Mesenchymal stem cell (in vitro differentiated cells and primary cell): Measurements from ENCODE around the gene SEL1L2.

Experiments
- DNase-seq: peaks from one replicate; pipeline ENCODE4 v3.0.0-alpha.2; 2013
- H2AFZ ChIP-seq: one replicate; pipeline ENCODE4 v1.6.1; 2013; ENCODE audit warnings: low read depth, mild to moderate bottlenecking, control low read depth, inconsistent platforms, low read length, moderate library complexity
- H2AK5ac ChIP-seq: 2 replicates; pipeline ENCODE4 v1.6.1; 2013; ENCODE audit warnings: low read length, moderate library complexity, mild to moderate bottlenecking, inconsistent platforms; ENCODE audit not compliant: severe bottlenecking
- H2BK120ac ChIP-seq: one replicate; pipeline ENCODE4 v1.6.1; 2013; ENCODE audit warnings: low read depth, mild to moderate bottlenecking, inconsistent platforms, low read length, moderate library complexity
- H2BK12ac ChIP-seq, 2 experiments: one replicate each; pipeline ENCODE4 v1.6.1; 2013; ENCODE audit warnings: inconsistent platforms in 2 of 2, low read length in 2 of 2, mild to moderate bottlenecking in 2 of 2, moderate library complexity in 2 of 2, control low read depth in 1 of 2
- H2BK15ac ChIP-seq: one replicate; pipeline ENCODE4 v1.6.1; 2013; ENCODE audit warnings: mild to moderate bottlenecking, low read depth, inconsistent platforms; ENCODE audit not compliant: poor library complexity, severe bottlenecking
- H2BK5ac ChIP-seq: 2 replicates; pipeline ENCODE4 v1.6.1; 2013; ENCODE audit warnings: low read depth, mild to moderate bottlenecking, low read length, control low read depth, inconsistent platforms; ENCODE audit not compliant: poor library complexity, severe bottlenecking
- H3K14ac ChIP-seq, 2 experiments: one replicate each; pipeline ENCODE4 v1.6.1; 2013; ENCODE audit warnings: inconsistent platforms in 2 of 2, low read length in 2 of 2, control low read depth in 1 of 2, mild to moderate bottlenecking in 1 of 2, moderate library complexity in 1 of 2
- H3K18ac ChIP-seq, 2 experiments: one replicate each; pipeline ENCODE4 v1.6.1; 2013; ENCODE audit warnings: inconsistent platforms in 2 of 2, low read length in 2 of 2, control low read depth in 1 of 2, low read depth in 1 of 2, mild to moderate bottlenecking in 1 of 2
- H3K23ac ChIP-seq, 2 experiments: one replicate each; pipeline ENCODE4 v1.6.1; 2013; ENCODE audit warnings: inconsistent platforms in 2 of 2, low read length in 2 of 2, mild to moderate bottlenecking in 2 of 2, moderate library complexity in 2 of 2, control low read depth in 1 of 2
- H3K27ac ChIP-seq: 2 replicates; pipeline ENCODE4 v1.5.1; 2013; ENCODE audit warnings: mild to moderate bottlenecking, moderate library complexity, low read length, control low read depth, inconsistent platforms; ENCODE audit not compliant: poor library complexity, severe bottlenecking
- H3K27me3 ChIP-seq, 2 experiments: 2 replicates each; pipeline versions ENCODE4 v1.6.1 to v1.7.0; 2013; ENCODE audit warnings: low read length in 2 of 2, mild to moderate bottlenecking in 2 of 2, moderate library complexity in 2 of 2, control low read depth in 1 of 2, inconsistent platforms in 1 of 2; ENCODE audit not compliant: control insufficient read depth in 1 of 2, insufficient read depth in 1 of 2
- H3K36me3 ChIP-seq, 2 experiments: 2 replicates each; pipeline versions ENCODE4 v1.6.1 to v1.7.0; 2013; ENCODE audit warnings: low read length in 2 of 2, control low read depth in 1 of 2, inconsistent platforms in 1 of 2, low read depth in 1 of 2, mild to moderate bottlenecking in 1 of 2; ENCODE audit not compliant: insufficient read depth in 2 of 2, control insufficient read depth in 1 of 2
- H3K4ac ChIP-seq, 2 experiments: one replicate each; pipeline ENCODE4 v1.6.1; 2013; ENCODE audit warnings: inconsistent platforms in 2 of 2, low read length in 2 of 2, mild to moderate bottlenecking in 2 of 2, moderate library complexity in 2 of 2, control low read depth in 1 of 2, low read depth in 1 of 2
- H3K4me1 ChIP-seq: 2 replicates; pipeline ENCODE4 v1.6.1; 2013; ENCODE audit warnings: low read depth, low read length, control low read depth; ENCODE audit not compliant: control insufficient read depth, insufficient read depth
- H3K4me2 ChIP-seq: 2 replicates; pipeline ENCODE4 v1.6.1; 2013; ENCODE audit warnings: low read length, mild to moderate bottlenecking, inconsistent platforms; ENCODE audit not compliant: poor library complexity, severe bottlenecking
- H3K4me3 ChIP-seq, 2 experiments: 2 replicates each; pipeline versions ENCODE4 v1.5.1 to v1.7.0; 2013; ENCODE audit warnings: low read length in 2 of 2, mild to moderate bottlenecking in 2 of 2, control low read depth in 1 of 2, low read depth in 1 of 2; ENCODE audit not compliant: insufficient read depth in 1 of 2
- H3K79me1 ChIP-seq: replicated peaks from 2 replicates; pipeline ENCODE4 v1.6.1; 2013; ENCODE audit warnings: mild to moderate bottlenecking, control low read depth, low read length, inconsistent platforms; ENCODE audit not compliant: poor library complexity, severe bottlenecking
- H3K9ac ChIP-seq: 2 replicates; pipeline ENCODE4 v1.7.0; 2013; ENCODE audit warnings: mild to moderate bottlenecking, low read length, moderate library complexity
- H3K9me3 ChIP-seq: 2 replicates; pipeline ENCODE4 v1.7.0; 2013; ENCODE audit warnings: mild to moderate bottlenecking, low read length; ENCODE audit not compliant: control insufficient read depth
- H4K8ac ChIP-seq: one replicate; pipeline ENCODE4 v1.6.1; 2013; ENCODE audit warnings: inconsistent platforms, mild to moderate bottlenecking, low read length, moderate library complexity
- H4K91ac ChIP-seq: one replicate; pipeline ENCODE4 v1.6.1; 2013; ENCODE audit warnings: mild to moderate bottlenecking, low read length, inconsistent platforms
- WGBS: methylation state at CpG from one replicate; pipeline ENCODE4 v1.1.7; 2013; ENCODE audit warnings: mixed read lengths; 5-methylcytosine and 5-hydroxymethylcytosine counted together

SEL1L2 gene

DNA sequence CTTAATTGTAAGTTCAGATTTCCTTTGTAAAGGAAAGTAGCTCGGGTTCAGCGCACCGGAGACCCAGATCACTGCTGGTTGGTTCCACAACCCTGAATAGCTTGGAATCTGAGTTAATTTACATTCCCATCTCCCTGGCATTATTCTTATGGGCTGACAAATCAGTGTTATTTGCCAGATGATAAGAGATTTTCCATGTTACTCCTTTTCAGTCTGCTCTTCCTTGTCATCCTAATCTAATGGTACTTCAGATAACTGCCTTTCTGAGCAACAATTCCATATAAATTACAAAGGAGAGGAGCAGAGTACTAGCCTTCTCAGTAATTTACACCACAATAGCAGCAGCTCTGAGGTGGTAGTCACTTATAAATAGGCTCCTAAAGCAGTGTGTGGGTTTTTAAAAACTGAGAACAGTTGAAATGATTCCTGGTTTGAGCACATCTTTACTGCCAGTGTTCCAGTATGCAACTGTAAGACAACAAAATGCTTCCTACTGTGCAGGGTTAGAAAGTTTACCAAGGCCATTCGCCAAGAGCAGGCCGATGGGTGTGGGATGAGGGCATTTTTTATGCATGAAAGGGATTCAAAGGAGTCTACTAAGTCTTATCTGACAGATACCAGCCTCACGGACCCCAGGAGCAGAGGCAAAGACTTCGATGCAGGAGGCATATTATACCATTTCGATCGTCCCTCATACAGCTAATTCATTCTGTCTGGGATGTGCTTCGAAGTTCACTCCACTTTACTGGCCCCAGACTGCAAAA lies 115.8 kb downstream of the SEL1L2 start:
- Histone ChIP-seq H3K9ac (no peak overlapping the region), H3K79me1 (no peaks in the 10 kb centered on the region), H4K8ac (no peak overlapping the region), H2BK12ac (no peak overlapping the region), H3K36me3 (no peaks in the 10 kb centered on the region), H3K4me2 (no peak overlapping the region), H3K9me3 (no peaks in the 10 kb centered on the region), H3K4me3 (no peak overlapping the region), H3K27me3 (no peaks in the 10 kb centered on the region), H3K14ac (no peak overlapping the region), H3K18ac (no peak overlapping the region), H3K4me1 (no peaks in the 10 kb centered on the region), H2BK15ac (no peak overlapping the region), H2BK5ac (no peak overlapping the region), H3K23ac (no peak overlapping the region), H2AFZ (no peak overlapping the region), H2BK120ac (no peak overlapping the region), H3K27ac (no peak overlapping the region), H2AK5ac (no peak overlapping the region), H4K91ac (no peak overlapping the region), H3K4ac (no peak overlapping the region)
- no peak for DNase-seq
- WGBS = 34% methylated on average over 10 of the region's 10 CpGs

DNA sequence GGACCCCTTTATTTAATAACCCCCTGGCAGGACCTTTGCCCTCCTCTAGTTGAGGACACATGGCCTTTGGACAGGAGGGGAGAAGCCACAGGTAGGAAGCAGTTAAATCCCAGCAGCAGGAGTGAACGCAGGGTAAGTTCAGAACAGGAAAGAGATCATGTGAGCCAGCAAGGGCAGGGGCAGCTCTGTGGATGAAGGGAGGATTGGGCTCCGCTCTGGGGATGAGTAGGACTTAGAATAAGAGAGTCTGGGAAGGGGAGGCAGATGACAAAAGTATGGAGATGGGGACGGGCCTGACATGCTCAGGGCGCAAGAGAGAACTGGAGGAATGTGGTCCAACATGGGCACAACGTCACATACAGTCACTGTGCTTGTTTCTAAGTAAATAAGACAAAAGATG lies 116.6 kb downstream of the SEL1L2 start:
- Histone ChIP-seq H4K8ac (no peak overlapping the region), H3K9me3 (no peaks in the 10 kb centered on the region), H2AK5ac (no peak overlapping the region), H4K91ac (no peak overlapping the region), H3K4me1 (no peaks in the 10 kb centered on the region), H2BK15ac (no peak overlapping the region), H2BK5ac (no peak overlapping the region), H3K4me2 (no peak overlapping the region), H3K4ac (no peak overlapping the region), H2AFZ (no peak overlapping the region), H2BK120ac (no peak overlapping the region), H3K36me3 (no peaks in the 10 kb centered on the region), H3K18ac (no peak overlapping the region), H3K4me3 (no peak overlapping the region), H3K27ac (no peak overlapping the region), H3K27me3 (no peaks in the 10 kb centered on the region), H2BK12ac (no peak overlapping the region), H3K9ac (no peak overlapping the region), H3K23ac (no peak overlapping the region), H3K14ac (no peak overlapping the region), H3K79me1 (no peaks in the 10 kb centered on the region)
- WGBS = 48% methylated on average over 5 of the region's 5 CpGs
- DNase-seq = no peak

DNA sequence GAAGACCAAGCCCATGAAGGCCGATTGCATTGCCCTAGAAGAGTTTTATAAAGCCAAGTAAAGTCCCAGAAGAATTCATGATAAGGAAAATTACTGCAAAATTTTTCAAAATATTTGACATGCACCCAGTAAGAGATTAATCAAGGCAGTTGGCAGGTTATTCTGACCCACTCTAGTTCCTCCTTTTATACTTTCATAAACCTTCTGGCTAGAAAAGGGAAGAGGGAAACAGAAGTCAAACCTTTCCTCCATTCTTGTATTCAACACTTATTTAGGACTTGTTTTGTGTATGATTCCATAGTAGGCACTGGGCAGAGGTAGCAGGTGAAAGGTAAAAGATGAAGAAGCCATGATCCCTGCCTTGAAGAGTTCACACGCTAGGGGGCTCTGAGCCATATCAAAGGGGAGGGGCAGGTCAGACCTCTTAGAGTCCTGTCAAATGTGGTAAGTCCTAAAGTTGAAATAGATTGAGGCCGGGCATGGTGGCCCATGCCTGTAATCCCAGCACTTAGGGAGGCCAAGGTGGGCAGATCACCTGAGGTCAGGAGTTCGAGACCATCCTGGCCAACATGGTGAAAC lies 120.2 kb downstream of the SEL1L2 start:
- Histone ChIP-seq H2BK15ac (no peak overlapping the region), H2BK5ac (no peak overlapping the region), H3K36me3 (no peaks in the 10 kb centered on the region), H4K91ac (no peak overlapping the region), H3K4me1 (no peaks in the 10 kb centered on the region), H2BK12ac (no peak overlapping the region), H4K8ac (no peak overlapping the region), H2AFZ (no peak overlapping the region), H3K23ac (no peak overlapping the region), H2AK5ac (no peak overlapping the region), H3K9ac (no peak overlapping the region), H3K4me2 (no peak overlapping the region), H3K4me3 (no peak overlapping the region), H3K4ac (no peak overlapping the region), H3K27ac (no peak overlapping the region), H3K79me1 (no peaks in the 10 kb centered on the region), H3K14ac (no peak overlapping the region), H3K9me3 (no peaks in the 10 kb centered on the region), H3K27me3 (peaks cover 0 to 8% of the 10 kb centered on the region in 2 experiments), H2BK120ac (no peak overlapping the region), H3K18ac (no peak overlapping the region)
- no peak for DNase-seq
- 64% methylated on average over 3 of the region's 4 CpGs for WGBS

DNA sequence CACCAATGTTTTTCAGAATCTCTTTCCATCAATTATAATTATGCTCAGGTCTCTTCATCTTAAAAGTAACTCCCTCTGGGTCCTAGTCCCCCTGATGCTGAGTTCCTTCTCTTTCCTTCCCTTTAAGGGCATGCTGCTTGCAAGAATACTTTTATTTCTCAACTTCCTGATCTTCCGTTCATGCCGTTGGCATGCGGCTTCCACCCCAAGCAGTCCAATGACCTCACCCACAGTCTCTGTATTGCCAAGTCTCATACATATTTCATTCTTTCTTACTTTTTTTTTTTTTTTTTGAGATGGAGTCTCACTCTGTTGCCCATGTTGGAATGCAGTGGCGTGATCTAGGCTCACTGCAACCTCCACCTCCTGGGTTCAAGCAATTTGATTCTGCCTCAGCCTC lies 122.1 kb downstream of the SEL1L2 start:
- Histone ChIP-seq H3K9ac (no peak overlapping the region), H3K23ac (no peak overlapping the region), H3K4me3 (no peak overlapping the region), H2BK5ac (no peak overlapping the region), H4K8ac (no peak overlapping the region), H3K4me2 (no peak overlapping the region), H3K36me3 (no peaks in the 10 kb centered on the region), H2BK120ac (no peak overlapping the region), H3K9me3 (no peaks in the 10 kb centered on the region), H3K27me3 (peaks cover 0 to 8% of the 10 kb centered on the region in 2 experiments), H3K14ac (no peak overlapping the region), H4K91ac (no peak overlapping the region), H3K79me1 (no peaks in the 10 kb centered on the region), H2AK5ac (no peak overlapping the region), H2AFZ (no peak overlapping the region), H3K4me1 (no peaks in the 10 kb centered on the region), H2BK15ac (no peak overlapping the region), H3K4ac (no peak overlapping the region), H2BK12ac (no peak overlapping the region), H3K18ac (no peak overlapping the region), H3K27ac (no peak overlapping the region)
- no peak for DNase-seq
- 82% methylated on average over 4 of the region's 4 CpGs for WGBS
